KOPT-K1 (cell line): Measurements from ENCODE around the gene CENPC.
"Not testable (repeated sequence)": the region's sequence is repeated elsewhere in the genome, so short reads cannot be mapped to it uniquely, and the experiment has no call there.

Source experiments
- H3K27ac ChIP-seq: fragments of 200-600 bp; sonication (generic); 2 replicates; pipeline ENCODE4 v1.5.1; 2016; ENCODE audit warnings: antibody characterized with exemption, mild to moderate bottlenecking, low read depth, low read length; ENCODE audit not compliant: poor library complexity, severe bottlenecking
- H3K36me3 ChIP-seq: fragments of 200-600 bp; sonication (generic); 2 replicates; pipeline ENCODE4 v1.5.1; 2017; ENCODE audit warnings: antibody characterized with exemption, mild to moderate bottlenecking, low read length, moderate library complexity; ENCODE audit not compliant: insufficient read depth
- H3K9me3 ChIP-seq: fragments of 200-600 bp; sonication (generic); 2 replicates; pipeline ENCODE4 v1.5.1; 2017; ENCODE audit warnings: antibody characterized with exemption, low read length, mild to moderate bottlenecking; ENCODE audit not compliant: insufficient read depth, poor library complexity, severe bottlenecking

The CENPC gene

GRCh38 chr4:67532397-67532796, 12.9 kb downstream of the CENPC start:
- peaks cover 96% of the 10 kb centered on the region for H3K36me3 ChIP-seq
- not testable (repeated sequence) for H3K27ac ChIP-seq

GRCh38 chr4:67531379-67531962, 13.8 kb downstream of the CENPC start:
- Histone ChIP-seq H3K36me3 (peaks cover 96% of the 10 kb centered on the region), H3K9me3 (peaks cover 29% of the 10 kb centered on the region), H3K27ac (no peak overlapping the region)

More at GRCh38 chr4:67532397-67532796, 12.9 kb downstream of the CENPC start:
- H3K9me3 ChIP-seq: peaks cover 26% of the 10 kb centered on the region

- Histone ChIP-seq H3K36me3 (peaks cover 82% of the 10 kb centered on the region), H3K9me3 (peaks cover 11% of the 10 kb centered on the region)
- not testable (repeated sequence) for H3K27ac ChIP-seq
These were observed 21.2 kb downstream of the CENPC start for GRCh38 chr4:67524140-67524539.

- peaks cover 11% of the 10 kb centered on the region for H3K9me3 ChIP-seq
- no peak overlapping the region for H3K27ac ChIP-seq
- H3K36me3 ChIP-seq: peaks cover 82% of the 10 kb centered on the region
These were observed 22.2 kb downstream of the CENPC start for GRCh38 chr4:67522851-67523671.

- no peak overlapping the region for H3K27ac ChIP-seq
- peaks cover 11% of the 10 kb centered on the region for H3K9me3 ChIP-seq
- H3K36me3 ChIP-seq: peaks cover 82% of the 10 kb centered on the region
These were observed 23.1 kb downstream of the CENPC start for GRCh38 chr4:67522230-67522629.

- Histone ChIP-seq H3K27ac (no peak overlapping the region), H3K9me3 (peaks cover 9% of the 10 kb centered on the region), H3K36me3 (peaks cover 82% of the 10 kb centered on the region)
These were observed 23.8 kb downstream of the CENPC start for GRCh38 chr4:67521506-67521905.

GRCh38 chr4:67520141-67520540, 25.2 kb downstream of the CENPC start:
- Histone ChIP-seq H3K9me3 (no peaks in the 10 kb centered on the region), H3K27ac (no peak overlapping the region), H3K36me3 (peaks cover 82% of the 10 kb centered on the region)

- H3K27ac ChIP-seq: no peak overlapping the region
- H3K9me3 ChIP-seq: no peaks in the 10 kb centered on the region
- H3K36me3 ChIP-seq: peaks cover 94% of the 10 kb centered on the region
These were observed 32.8 kb downstream of the CENPC start for GRCh38 chr4:67512501-67512900.

GRCh38 chr4:67500373-67500772, 44.9 kb downstream of the CENPC start:
- Histone ChIP-seq H3K36me3 (peaks cover 86% of the 10 kb centered on the region), H3K9me3 (no peaks in the 10 kb centered on the region), H3K27ac (no peak overlapping the region)

- H3K36me3 ChIP-seq: peaks cover 86% of the 10 kb centered on the region
These were observed 45.5 kb downstream of the CENPC start for GRCh38 chr4:67499799-67500198.

GRCh38 chr4:67483868-67484602, 61.3 kb downstream of the CENPC start:
- peaks cover 35% of the 10 kb centered on the region for H3K9me3 ChIP-seq
- H3K36me3 ChIP-seq: peaks cover 96% of the 10 kb centered on the region
- no peak overlapping the region for H3K27ac ChIP-seq

More at GRCh38 chr4:67499799-67500198, 45.5 kb downstream of the CENPC start:
- H3K9me3 ChIP-seq: no peaks in the 10 kb centered on the region
- H3K27ac ChIP-seq: no peak overlapping the region

GRCh38 chr4:67480810-67481209, 64.5 kb downstream of the CENPC start:
- H3K27ac ChIP-seq: no peak overlapping the region
- H3K36me3 ChIP-seq: peaks cover 98% of the 10 kb centered on the region
- peaks cover 54% of the 10 kb centered on the region for H3K9me3 ChIP-seq

- Histone ChIP-seq H3K27ac (no peak overlapping the region), H3K9me3 (peaks cover 27% of the 10 kb centered on the region), H3K36me3 (peaks cover 98% of the 10 kb centered on the region)
These were observed 70.1 kb downstream of the CENPC start for GRCh38 chr4:67475155-67475554.

GRCh38 chr4:67470871-67471270, 74.4 kb downstream of the CENPC start:
- H3K36me3 ChIP-seq: peaks cover 94% of the 10 kb centered on the region
- no peak overlapping the region for H3K27ac ChIP-seq
- no peaks in the 10 kb centered on the region for H3K9me3 ChIP-seq

GRCh38 chr4:67468830-67469229, 76.5 kb downstream of the CENPC start:
- Histone ChIP-seq H3K27ac (no peak overlapping the region), H3K9me3 (no peaks in the 10 kb centered on the region), H3K36me3 (peaks cover 73% of the 10 kb centered on the region)
